ENCODE data around the gene ZNF700.
A peak's percentile ranks its signal among the peaks of the same experiment; 100 is the strongest.

ZNF700 gene

GRCh38 chr19:11963566-11964355, 38.9 kb downstream of the ZNF700 start:
- peak; percentile 79 for TF ChIP-seq CTCF (IDR thresholded peaks at IDR 0.05; ENCODE audit: borderline replicate concordance, control extremely low read depth, extremely low read depth, insufficient read depth, missing control alignments)
- peak; percentile 81 for DNase-seq (ENCODE audit: low spot score)

GRCh38 chr19:11964496-11964857, 39.6 kb downstream of the ZNF700 start:
- no peak for DNase-seq (ENCODE audit: low spot score)
- peak; percentile 31 for TF ChIP-seq CTCF (IDR thresholded peaks at IDR 0.05; ENCODE audit: borderline replicate concordance, control extremely low read depth, extremely low read depth, insufficient read depth, missing control alignments)
- in situ Hi-C loops (cut with MboI; ENCODE audit: low sequenced_read_pairs, unreplicated experiment): no loop called here

More at GRCh38 chr19:11963566-11964355, 38.9 kb downstream of the ZNF700 start:
- in situ Hi-C loops (cut with MboI; ENCODE audit: low sequenced_read_pairs, unreplicated experiment): no loop called here

- in situ Hi-C loops (cut with MboI; ENCODE audit: low sequenced_read_pairs, unreplicated experiment): no loop called here
- TF ChIP-seq CTCF (IDR thresholded peaks at IDR 0.05; ENCODE audit: borderline replicate concordance, control extremely low read depth, extremely low read depth, insufficient read depth, missing control alignments): no peak
- peak; percentile 92 for DNase-seq (ENCODE audit: low spot score)
Observed at GRCh38 chr19:11964858-11965645, 40.1 kb downstream of the ZNF700 start, which contains the start of gene ZNF763. TSS of gene ZNF763 (plus strand) at chr19:11965040. CDS start at chr19:11965209, 169 bp downstream.

GRCh38 chr19:11970174-11970573, 45.3 kb downstream of the ZNF700 start:
- in situ Hi-C loops (cut with MboI; ENCODE audit: low sequenced_read_pairs, unreplicated experiment): no loop called here
- DNase-seq (ENCODE audit: low spot score): no peak
- TF ChIP-seq CTCF (IDR thresholded peaks at IDR 0.05; ENCODE audit: borderline replicate concordance, control extremely low read depth, extremely low read depth, insufficient read depth, missing control alignments): no peak

GRCh38 chr19:11971041-11971440, 46.1 kb downstream of the ZNF700 start:
- in situ Hi-C loops (cut with MboI; ENCODE audit: low sequenced_read_pairs, unreplicated experiment): no loop called here
- TF ChIP-seq CTCF (IDR thresholded peaks at IDR 0.05; ENCODE audit: borderline replicate concordance, control extremely low read depth, extremely low read depth, insufficient read depth, missing control alignments): no peak
- DNase-seq (ENCODE audit: low spot score): no peak

GRCh38 chr19:11973019-11973810, 48.3 kb downstream of the ZNF700 start:
- TF ChIP-seq CTCF (IDR thresholded peaks at IDR 0.05; ENCODE audit: borderline replicate concordance, control extremely low read depth, extremely low read depth, insufficient read depth, missing control alignments): no peak
- in situ Hi-C loops (cut with MboI; ENCODE audit: low sequenced_read_pairs, unreplicated experiment): no loop called here
- DNase-seq (ENCODE audit: low spot score): no peak

Data from GM13976 (cell line).